ENCODE results near the gene ANKRD55. TPM values are rescaled to one million over a fixed set of nuclear protein-coding genes. Genes with fewer than 3 reads are reported as not detected.

The ANKRD55 gene
- total RNA-seq, 1 experiment from 2014 or later, result not detected

DNA sequence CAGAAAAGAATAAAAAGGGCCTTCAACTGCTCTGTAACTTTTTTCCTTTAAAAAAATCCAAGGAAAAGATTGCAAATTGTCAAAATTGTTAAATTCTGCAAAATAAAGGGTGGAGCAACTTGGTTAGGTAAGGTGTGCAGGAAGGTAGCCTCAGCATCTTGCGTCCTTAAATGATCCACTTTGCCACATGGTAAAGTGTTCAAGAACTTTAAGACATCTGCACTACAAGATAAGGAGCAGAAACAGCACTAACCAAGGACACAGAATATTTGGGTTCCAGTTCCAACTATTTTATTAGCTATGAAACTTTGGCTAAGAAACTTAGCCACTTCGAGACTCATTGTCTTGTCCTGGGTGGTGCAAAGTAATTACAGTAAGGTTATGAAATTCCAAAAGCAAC, 53.7 kb downstream of the ANKRD55 start:
- no peak for DNase-seq (ENCODE audit: low spot score)
- POLR2A ChIA-PET, result no interaction called here

DNA sequence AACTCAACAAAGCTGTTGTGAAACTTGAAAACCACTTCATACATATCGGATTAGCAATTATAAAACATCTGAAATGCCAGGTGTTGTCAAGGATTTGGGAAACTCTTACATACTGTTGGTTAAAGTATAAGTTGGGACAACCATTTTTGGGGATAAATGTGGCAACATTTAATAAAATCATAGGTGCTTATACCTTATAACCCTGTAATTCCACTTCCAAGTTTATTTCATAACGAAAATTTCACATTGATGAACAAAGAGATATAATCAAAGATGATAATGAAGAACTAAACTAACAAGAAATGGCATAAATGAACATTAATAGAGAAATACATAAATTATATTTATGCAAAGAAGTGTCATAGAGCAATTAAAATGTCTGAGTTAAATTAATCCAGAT, 54.3 kb downstream of the ANKRD55 start:
- H3K4me3 Mint-ChIP-seq, result no peak overlapping the region
- TF ChIP-seq ZNF416 (CRISPR knock-in tag; IDR thresholded peaks at IDR 0.05) (no peak), FOXP4 (CRISPR knock-in tag; IDR thresholded peaks at IDR 0.05) (no peak), ZBTB21 (CRISPR knock-in tag; IDR thresholded peaks at IDR 0.05; ENCODE audit: borderline replicate concordance) (no peak), EMX1 (CRISPR knock-in tag; IDR thresholded peaks at IDR 0.05) (no peak), OVOL2 (CRISPR knock-in tag; IDR thresholded peaks at IDR 0.05; ENCODE audit: borderline replicate concordance) (no peak), NR2C2 (CRISPR knock-in tag; IDR thresholded peaks at IDR 0.05) (no peak), MYBL2 (CRISPR knock-in tag; IDR thresholded peaks at IDR 0.05) (no peak), NFATC4 (CRISPR knock-in tag; IDR thresholded peaks at IDR 0.05) (no peak), SP1 (CRISPR knock-in tag; conservative IDR thresholded peaks at IDR 0.05) (no peak), GABPB1 (CRISPR knock-in tag; IDR thresholded peaks at IDR 0.05) (no peak), TEAD1 (CRISPR knock-in tag; IDR thresholded peaks at IDR 0.05) (no peak)
- TF ChIP-seq, protein P1, sequence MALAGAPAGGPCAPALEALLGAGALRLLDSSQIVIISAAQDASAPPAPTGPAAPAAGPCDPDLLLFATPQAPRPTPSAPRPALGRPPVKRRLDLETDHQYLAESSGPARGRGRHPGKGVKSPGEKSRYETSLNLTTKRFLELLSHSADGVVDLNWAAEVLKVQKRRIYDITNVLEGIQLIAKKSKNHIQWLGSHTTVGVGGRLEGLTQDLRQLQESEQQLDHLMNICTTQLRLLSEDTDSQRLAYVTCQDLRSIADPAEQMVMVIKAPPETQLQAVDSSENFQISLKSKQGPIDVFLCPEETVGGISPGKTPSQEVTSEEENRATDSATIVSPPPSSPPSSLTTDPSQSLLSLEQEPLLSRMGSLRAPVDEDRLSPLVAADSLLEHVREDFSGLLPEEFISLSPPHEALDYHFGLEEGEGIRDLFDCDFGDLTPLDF (CRISPR knock-in tag; IDR thresholded peaks at IDR 0.05), result no peak
- TF ChIP-seq, protein P2, sequence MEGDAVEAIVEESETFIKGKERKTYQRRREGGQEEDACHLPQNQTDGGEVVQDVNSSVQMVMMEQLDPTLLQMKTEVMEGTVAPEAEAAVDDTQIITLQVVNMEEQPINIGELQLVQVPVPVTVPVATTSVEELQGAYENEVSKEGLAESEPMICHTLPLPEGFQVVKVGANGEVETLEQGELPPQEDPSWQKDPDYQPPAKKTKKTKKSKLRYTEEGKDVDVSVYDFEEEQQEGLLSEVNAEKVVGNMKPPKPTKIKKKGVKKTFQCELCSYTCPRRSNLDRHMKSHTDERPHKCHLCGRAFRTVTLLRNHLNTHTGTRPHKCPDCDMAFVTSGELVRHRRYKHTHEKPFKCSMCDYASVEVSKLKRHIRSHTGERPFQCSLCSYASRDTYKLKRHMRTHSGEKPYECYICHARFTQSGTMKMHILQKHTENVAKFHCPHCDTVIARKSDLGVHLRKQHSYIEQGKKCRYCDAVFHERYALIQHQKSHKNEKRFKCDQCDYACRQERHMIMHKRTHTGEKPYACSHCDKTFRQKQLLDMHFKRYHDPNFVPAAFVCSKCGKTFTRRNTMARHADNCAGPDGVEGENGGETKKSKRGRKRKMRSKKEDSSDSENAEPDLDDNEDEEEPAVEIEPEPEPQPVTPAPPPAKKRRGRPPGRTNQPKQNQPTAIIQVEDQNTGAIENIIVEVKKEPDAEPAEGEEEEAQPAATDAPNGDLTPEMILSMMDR (IDR thresholded peaks at IDR 0.05), result no peak
- TF ChIP-seq, protein P3, sequence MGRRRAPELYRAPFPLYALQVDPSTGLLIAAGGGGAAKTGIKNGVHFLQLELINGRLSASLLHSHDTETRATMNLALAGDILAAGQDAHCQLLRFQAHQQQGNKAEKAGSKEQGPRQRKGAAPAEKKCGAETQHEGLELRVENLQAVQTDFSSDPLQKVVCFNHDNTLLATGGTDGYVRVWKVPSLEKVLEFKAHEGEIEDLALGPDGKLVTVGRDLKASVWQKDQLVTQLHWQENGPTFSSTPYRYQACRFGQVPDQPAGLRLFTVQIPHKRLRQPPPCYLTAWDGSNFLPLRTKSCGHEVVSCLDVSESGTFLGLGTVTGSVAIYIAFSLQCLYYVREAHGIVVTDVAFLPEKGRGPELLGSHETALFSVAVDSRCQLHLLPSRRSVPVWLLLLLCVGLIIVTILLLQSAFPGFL (CRISPR knock-in tag; IDR thresholded peaks at IDR 0.05; ENCODE audit: borderline replicate concordance), result no peak
- DNase-seq (ENCODE audit: low spot score) (no peak), ATAC-seq (no peak)
- CTCF ChIA-PET, result no interaction called here
- peaks cover 16% of the 10 kb centered on the region for H3K4me1 Mint-ChIP-seq
- no peaks in the 10 kb centered on the region for H3K9me3 Mint-ChIP-seq
- no peaks in the 10 kb centered on the region; the same call in 1 of the 2 replicates for H3K27me3 Mint-ChIP-seq (ENCODE audit: low read depth)
- POLR2A ChIA-PET, result no interaction called here
- H3K27ac Mint-ChIP-seq, result no peak overlapping the region
- no peaks in the 10 kb centered on the region for H3K36me3 Mint-ChIP-seq

More for the DNA sequence above, 53.7 kb downstream of the ANKRD55 start:
- Mint-ChIP-seq H3K27ac (no peak overlapping the region), H3K27me3 (ENCODE audit: low read depth) (no peaks in the 10 kb centered on the region; the same call in 1 of the 2 replicates), H3K4me1 (peaks cover 13% of the 10 kb centered on the region), H3K4me3 (no peak overlapping the region), H3K36me3 (no peaks in the 10 kb centered on the region), H3K9me3 (no peaks in the 10 kb centered on the region)
- CTCF ChIA-PET, result no interaction called here
- no peak for TF ChIP-seq SMAD3 (CRISPR knock-in tag; IDR thresholded peaks at IDR 0.05; ENCODE audit: borderline replicate concordance)
- no peak for ATAC-seq

DNA sequence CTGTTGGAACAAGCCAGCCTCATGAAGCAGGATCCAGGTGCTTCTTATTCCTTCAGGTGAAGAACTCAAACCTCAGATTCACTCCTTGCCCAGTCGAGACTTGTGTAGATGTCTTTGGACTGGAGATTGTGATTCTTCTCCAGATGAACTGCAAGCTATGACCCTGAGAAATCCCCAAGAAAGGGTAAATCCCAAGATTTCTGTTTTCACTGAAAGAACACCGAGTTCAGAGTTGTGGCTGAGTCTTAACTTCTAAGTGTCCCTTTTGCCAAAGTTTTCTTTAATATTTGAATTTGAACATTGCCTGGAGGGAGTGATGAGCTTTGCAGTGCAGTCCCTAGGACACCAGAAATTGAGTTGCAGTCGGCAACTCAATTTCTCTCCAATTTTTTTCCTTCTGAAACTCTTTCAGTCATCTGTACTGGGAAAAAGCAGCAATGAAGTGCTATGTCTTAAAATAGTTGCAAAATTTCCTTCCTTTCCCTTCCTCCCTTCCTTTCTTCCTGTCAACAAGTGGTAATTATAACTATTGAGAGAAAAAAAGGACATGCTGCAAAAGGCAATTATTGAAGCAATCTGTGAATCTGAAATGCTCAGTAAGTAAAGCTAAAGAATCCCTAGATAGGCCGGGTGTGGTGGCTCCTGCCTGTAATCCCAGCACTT, 56.1 kb downstream of the ANKRD55 start:
- DNase-seq (ENCODE audit: low spot score) (no peak), ATAC-seq (no peak)
- no peaks in the 10 kb centered on the region for H3K9me3 Mint-ChIP-seq
- peaks cover 16% of the 10 kb centered on the region for H3K4me1 Mint-ChIP-seq
- no peak overlapping the region for H3K27ac Mint-ChIP-seq
- TF ChIP-seq ZBTB43 (CRISPR knock-in tag; IDR thresholded peaks at IDR 0.05), result no peak
- no peak for TF ChIP-seq FOXK1 (CRISPR knock-in tag; IDR thresholded peaks at IDR 0.05)
- TF ChIP-seq CBFB (CRISPR knock-in tag; IDR thresholded peaks at IDR 0.05; ENCODE audit: low read depth), result no peak
- ChIA-PET POLR2A (no interaction called here), CTCF (no interaction called here)
- no peak overlapping the region for H3K4me3 Mint-ChIP-seq
- no peaks in the 10 kb centered on the region for H3K36me3 Mint-ChIP-seq
- H3K27me3 Mint-ChIP-seq (ENCODE audit: low read depth), result no peaks in the 10 kb centered on the region

All from WTC11 (cell line).